ENCODE results near the gene PIK3C2G. TPM values are rescaled to one million over a fixed set of nuclear protein-coding genes. Genes with fewer than 3 reads are reported as not detected.

Gene PIK3C2G
- total and polyA plus RNA-seq, 10 of the 15 experiments (the other 5 are each of a cell fraction or from before 2014, with no cell fraction given) = not detected

DNA sequence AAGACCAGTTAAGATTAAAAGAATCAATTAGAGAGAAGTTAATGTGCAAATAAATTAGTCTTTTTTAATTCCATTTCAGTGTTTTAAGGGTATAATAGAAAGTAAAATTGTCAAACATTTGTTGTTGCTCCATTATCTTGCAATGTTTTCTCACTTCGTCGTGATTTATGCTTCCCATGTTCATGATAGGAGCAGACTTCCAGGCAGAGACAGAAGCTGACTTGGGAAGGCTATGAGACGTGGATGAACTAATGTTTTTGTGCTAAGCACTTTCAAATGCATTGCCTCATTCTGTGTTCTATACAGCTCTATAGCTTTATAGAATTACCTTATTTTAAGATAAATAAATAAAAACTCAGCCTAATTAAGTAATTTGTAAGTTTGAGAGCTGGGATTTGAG lies 226.2 kb downstream of the PIK3C2G start (continued):
- TF ChIP-seq, protein P1, sequence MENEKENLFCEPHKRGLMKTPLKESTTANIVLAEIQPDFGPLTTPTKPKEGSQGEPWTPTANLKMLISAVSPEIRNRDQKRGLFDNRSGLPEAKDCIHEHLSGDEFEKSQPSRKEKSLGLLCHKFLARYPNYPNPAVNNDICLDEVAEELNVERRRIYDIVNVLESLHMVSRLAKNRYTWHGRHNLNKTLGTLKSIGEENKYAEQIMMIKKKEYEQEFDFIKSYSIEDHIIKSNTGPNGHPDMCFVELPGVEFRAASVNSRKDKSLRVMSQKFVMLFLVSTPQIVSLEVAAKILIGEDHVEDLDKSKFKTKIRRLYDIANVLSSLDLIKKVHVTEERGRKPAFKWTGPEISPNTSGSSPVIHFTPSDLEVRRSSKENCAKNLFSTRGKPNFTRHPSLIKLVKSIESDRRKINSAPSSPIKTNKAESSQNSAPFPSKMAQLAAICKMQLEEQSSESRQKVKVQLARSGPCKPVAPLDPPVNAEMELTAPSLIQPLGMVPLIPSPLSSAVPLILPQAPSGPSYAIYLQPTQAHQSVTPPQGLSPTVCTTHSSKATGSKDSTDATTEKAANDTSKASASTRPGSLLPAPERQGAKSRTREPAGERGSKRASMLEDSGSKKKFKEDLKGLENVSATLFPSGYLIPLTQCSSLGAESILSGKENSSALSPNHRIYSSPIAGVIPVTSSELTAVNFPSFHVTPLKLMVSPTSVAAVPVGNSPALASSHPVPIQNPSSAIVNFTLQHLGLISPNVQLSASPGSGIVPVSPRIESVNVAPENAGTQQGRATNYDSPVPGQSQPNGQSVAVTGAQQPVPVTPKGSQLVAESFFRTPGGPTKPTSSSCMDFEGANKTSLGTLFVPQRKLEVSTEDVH (IDR thresholded peaks at IDR 0.05; ENCODE audit: low read depth, partially characterized antibody) = no peak
- no peak for TF ChIP-seq CHD1 (IDR thresholded peaks at IDR 0.05; ENCODE audit: low read depth, low read length)
- TF ChIP-seq EGR1 (IDR thresholded peaks at IDR 0.05; ENCODE audit: borderline replicate concordance in 1 of 2, low read depth in 2 of 2, low read length in 2 of 2) = no peak
- TF ChIP-seq TCF7 (IDR thresholded peaks at IDR 0.05; ENCODE audit: borderline replicate concordance) = no peak
- TF ChIP-seq FOS (IDR thresholded peaks at IDR 0.05; ENCODE audit: borderline replicate concordance, extremely low read depth, insufficient read length) = no peak
- TF ChIP-seq KDM1A (IDR thresholded peaks at IDR 0.05; ENCODE audit: borderline replicate concordance) = no peak

DNA sequence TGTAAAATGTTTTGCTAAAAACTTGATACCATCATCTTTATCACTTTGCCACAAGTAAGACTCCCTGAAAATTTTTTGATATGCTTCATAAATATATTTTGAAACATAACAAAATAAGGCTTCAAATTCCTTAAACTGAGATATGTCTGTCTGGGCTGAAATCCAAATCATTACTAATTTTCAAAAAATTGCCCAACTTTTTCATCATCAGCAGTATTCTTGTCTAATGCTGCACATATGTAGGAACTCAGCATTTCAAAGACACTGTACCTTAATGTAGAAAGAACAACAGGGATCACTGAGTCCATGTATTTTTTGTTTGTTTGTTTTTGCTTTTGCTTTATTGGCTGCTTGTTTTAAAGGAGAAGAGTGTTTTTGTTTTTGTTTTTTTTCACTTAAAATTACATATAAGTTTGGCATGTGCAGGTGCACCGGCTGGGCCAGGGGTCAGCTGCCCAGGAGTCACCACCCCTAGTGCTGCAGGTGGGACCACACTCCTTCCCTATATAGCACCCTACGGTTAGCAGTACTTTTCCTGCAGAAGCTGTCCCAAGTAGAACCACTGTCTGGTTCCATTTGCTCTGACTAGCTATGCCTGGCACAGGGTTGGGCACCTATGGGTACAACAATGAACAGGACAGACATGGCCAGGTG lies 231.2 kb downstream of the PIK3C2G start:
- ATAC-seq = no peak
- ChIA-PET CTCF (no interaction called here), SMC1A (ENCODE audit: uncharacterized antibody, unreplicated experiment) (interaction anchor here (0.7 kb wide), 1 partner anchor 41 kb away, joined by 3 read pairs; no protein-coding TSS in a partner anchor), POLR2A (no interaction called here), RAD21 (ENCODE audit: unreplicated experiment) (no interaction called here)
- intact Hi-C loops (cut with micrococcal nuclease; ENCODE audit: unreplicated experiment) = no loop called here
- Histone ChIP-seq H4K20me1 (ENCODE audit: control insufficient read depth, insufficient read depth) (no peaks in the 10 kb centered on the region), H2AFZ (ENCODE audit: control insufficient read depth, low read depth, low read length) (no peak overlapping the region), H3K9me3 (replicated peaks; ENCODE audit: control insufficient read depth, insufficient read depth, low read length) (no peaks in the 10 kb centered on the region), H3K9ac (ENCODE audit: control insufficient read depth, insufficient read depth, low read length) (no peak overlapping the region), H3K27me3 (replicated peaks in 1 of 2; ENCODE audit: control insufficient read depth in 2 of 2, insufficient read depth in 2 of 2, low read length in 1 of 2) (no peaks in the 10 kb centered on the region), H3K4me3 (no peak overlapping the region), H3K79me2 (ENCODE audit: control insufficient read depth, insufficient read depth, low read length) (no peaks in the 10 kb centered on the region), H3K4me2 (ENCODE audit: control insufficient read depth, insufficient read depth) (no peak overlapping the region), H3K27ac (ENCODE audit: control insufficient read depth, insufficient read depth) (no peak overlapping the region), H3K4me1 (ENCODE audit: control insufficient read depth, insufficient read depth, low read length) (no peaks in the 10 kb centered on the region), H3K36me3 (ENCODE audit: control insufficient read depth in 2 of 2, insufficient read depth in 2 of 2, low read length in 1 of 2) (no peaks in the 10 kb centered on the region)
- TF ChIP-seq, protein P2, sequence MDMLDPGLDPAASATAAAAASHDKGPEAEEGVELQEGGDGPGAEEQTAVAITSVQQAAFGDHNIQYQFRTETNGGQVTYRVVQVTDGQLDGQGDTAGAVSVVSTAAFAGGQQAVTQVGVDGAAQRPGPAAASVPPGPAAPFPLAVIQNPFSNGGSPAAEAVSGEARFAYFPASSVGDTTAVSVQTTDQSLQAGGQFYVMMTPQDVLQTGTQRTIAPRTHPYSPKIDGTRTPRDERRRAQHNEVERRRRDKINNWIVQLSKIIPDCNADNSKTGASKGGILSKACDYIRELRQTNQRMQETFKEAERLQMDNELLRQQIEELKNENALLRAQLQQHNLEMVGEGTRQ (IDR thresholded peaks at IDR 0.05; ENCODE audit: borderline replicate concordance, low read depth, low read length) = no peak
- TF ChIP-seq POLR2A (IDR thresholded peaks at IDR 0.05; ENCODE audit: low read depth, low read length) (no peak), STAT1 (conservative IDR thresholded peaks at IDR 0.05) (no peak), ZNF384 (IDR thresholded peaks at IDR 0.05; ENCODE audit: borderline replicate concordance, low read depth, low read length) (no peak)
- TF ChIP-seq, protein P3, sequence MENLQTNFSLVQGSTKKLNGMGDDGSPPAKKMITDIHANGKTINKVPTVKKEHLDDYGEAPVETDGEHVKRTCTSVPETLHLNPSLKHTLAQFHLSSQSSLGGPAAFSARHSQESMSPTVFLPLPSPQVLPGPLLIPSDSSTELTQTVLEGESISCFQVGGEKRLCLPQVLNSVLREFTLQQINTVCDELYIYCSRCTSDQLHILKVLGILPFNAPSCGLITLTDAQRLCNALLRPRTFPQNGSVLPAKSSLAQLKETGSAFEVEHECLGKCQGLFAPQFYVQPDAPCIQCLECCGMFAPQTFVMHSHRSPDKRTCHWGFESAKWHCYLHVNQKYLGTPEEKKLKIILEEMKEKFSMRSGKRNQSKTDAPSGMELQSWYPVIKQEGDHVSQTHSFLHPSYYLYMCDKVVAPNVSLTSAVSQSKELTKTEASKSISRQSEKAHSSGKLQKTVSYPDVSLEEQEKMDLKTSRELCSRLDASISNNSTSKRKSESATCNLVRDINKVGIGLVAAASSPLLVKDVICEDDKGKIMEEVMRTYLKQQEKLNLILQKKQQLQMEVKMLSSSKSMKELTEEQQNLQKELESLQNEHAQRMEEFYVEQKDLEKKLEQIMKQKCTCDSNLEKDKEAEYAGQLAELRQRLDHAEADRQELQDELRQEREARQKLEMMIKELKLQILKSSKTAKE (IDR thresholded peaks at IDR 0.05; ENCODE audit: low read depth, poor library complexity, severe bottlenecking) = no peak
- in situ Hi-C loops (cut with MboI) = no loop called here
- DNase-seq (ENCODE audit: low read depth, low spot score) = no peak
- no TSS peak for BruUV-seq (replicated peaks)
- WGBS (ENCODE audit: insufficient coverage, insufficient replicate concordance, low lambda C conversion rate, missing lambda C conversion rate) = 8% methylated on average over 2 of the region's 2 CpGs
- no peak for FAIRE-seq

Data from GM12878 (cell line).